BE2C (cell line): ENCODE measurements around the gene PLIN5.

Source experiments
- DNase-seq: peaks from one replicate; pipeline ENCODE4 v3.0.0-alpha.2; 2020
- H3K27me3 ChIP-seq: fragments of 250-450 bp; sonication (Bioruptor Pico); 2 replicates; pipeline ENCODE4 v1.5.1; 2020; ENCODE audit warnings: mild to moderate bottlenecking
- H3K36me3 ChIP-seq: fragments of 250-450 bp; sonication (Bioruptor Pico); 2 replicates; pipeline ENCODE4 v1.5.1; 2020; ENCODE audit warnings: mild to moderate bottlenecking
- H3K4me1 ChIP-seq: fragments of 250-450 bp; sonication (Bioruptor Pico); 2 replicates; pipeline ENCODE4 v1.5.1; 2020
- H3K4me3 ChIP-seq: 2 replicates; pipeline ENCODE4 v1.5.1; 2011; ENCODE audit warnings: low read depth, low read length
- H3K9me3 ChIP-seq: fragments of 250-450 bp; sonication (Bioruptor Pico); 2 replicates; pipeline ENCODE4 v1.5.1; 2020
- TF ChIP-seq, protein P1 (sequence below): IDR thresholded peaks from 2 replicates; pipeline ENCODE4 v1.5.1; 2012; ENCODE audit warnings: mild to moderate bottlenecking, low read depth, low read length

Gene PLIN5

DNA sequence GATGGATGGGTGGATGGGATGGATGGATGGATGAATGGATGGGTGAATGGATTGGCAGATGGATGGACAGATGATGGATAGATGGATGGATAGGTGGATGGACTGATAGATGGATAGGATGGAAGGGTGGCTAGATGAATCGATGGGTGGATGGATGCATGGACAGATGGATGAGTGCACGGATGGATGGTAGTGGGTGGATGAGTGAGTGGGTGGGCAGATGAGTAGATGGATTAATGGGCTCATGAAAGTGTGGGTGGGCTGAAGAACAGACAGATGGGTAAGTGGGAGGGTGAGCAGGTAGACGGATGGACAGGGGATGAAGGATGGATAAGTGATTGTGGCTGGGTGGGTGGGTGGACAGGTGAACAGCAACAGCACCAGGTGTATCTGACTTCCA lies 18.8 kb upstream of the PLIN5 start:
- DNase-seq, result no peak
- H3K9me3 ChIP-seq, result peaks cover 3% of the 10 kb centered on the region; the same call in 1 of the 2 replicates
- H3K36me3 ChIP-seq, result no peaks in the 10 kb centered on the region
- H3K4me3 ChIP-seq, result no peak overlapping the region
- H3K27me3 ChIP-seq, result peaks cover 1% of the 10 kb centered on the region
- TF ChIP-seq, protein P1, sequence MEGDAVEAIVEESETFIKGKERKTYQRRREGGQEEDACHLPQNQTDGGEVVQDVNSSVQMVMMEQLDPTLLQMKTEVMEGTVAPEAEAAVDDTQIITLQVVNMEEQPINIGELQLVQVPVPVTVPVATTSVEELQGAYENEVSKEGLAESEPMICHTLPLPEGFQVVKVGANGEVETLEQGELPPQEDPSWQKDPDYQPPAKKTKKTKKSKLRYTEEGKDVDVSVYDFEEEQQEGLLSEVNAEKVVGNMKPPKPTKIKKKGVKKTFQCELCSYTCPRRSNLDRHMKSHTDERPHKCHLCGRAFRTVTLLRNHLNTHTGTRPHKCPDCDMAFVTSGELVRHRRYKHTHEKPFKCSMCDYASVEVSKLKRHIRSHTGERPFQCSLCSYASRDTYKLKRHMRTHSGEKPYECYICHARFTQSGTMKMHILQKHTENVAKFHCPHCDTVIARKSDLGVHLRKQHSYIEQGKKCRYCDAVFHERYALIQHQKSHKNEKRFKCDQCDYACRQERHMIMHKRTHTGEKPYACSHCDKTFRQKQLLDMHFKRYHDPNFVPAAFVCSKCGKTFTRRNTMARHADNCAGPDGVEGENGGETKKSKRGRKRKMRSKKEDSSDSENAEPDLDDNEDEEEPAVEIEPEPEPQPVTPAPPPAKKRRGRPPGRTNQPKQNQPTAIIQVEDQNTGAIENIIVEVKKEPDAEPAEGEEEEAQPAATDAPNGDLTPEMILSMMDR, result no peak
- H3K4me1 ChIP-seq, result peaks cover 3% of the 10 kb centered on the region

DNA sequence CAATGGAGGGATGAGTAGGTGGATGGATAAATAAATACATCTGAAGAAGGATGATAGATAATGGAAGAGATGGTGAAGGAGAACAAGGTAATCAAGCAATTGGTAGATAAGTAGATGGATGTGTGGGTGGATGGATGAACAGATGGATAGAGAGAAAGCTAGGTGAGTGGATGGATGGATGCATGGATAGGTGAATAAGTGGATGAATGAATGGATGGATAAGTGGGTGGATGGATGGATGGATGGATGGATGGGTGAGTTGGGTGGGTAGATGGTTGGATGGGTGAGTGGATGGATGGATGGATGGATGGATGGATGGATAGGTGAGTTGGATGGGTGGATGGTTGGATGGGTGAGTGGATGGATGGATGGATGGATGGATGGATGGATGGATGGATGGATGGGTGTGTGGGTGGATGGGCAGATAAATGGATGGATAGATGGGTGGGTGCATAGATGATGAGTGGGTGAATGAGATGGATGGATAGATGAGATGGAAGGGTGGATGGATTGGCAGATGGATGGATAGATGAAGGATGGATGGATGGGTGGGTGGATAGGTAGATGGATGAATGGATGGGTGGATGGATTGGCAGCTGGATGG lies 18.2 kb upstream of the PLIN5 start:
- Histone ChIP-seq H3K36me3 (no peaks in the 10 kb centered on the region), H3K4me1 (peaks cover 3% of the 10 kb centered on the region), H3K27me3 (peaks cover 7% of the 10 kb centered on the region), H3K4me3 (no peak overlapping the region), H3K9me3 (peaks cover 3% of the 10 kb centered on the region; the same call in 1 of the 2 replicates)
- DNase-seq, result no peak
- TF ChIP-seq, protein P1, result no peak

DNA sequence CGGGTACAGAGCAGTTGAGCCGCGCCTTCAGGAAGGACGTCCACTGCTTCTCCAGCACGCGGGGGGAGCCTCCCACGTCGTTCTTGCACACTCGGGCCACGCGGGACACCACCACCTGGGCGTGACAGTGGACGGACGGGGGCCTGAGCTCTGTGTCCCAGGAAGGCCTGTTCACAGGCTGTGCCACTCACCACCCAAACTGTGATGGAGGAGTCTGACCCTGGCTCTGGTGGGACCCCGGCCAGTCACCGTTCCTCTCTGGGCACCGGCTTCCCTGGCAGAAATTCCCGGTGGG lies 17.4 kb upstream of the PLIN5 start:
- H3K4me1 ChIP-seq, result peaks cover 3% of the 10 kb centered on the region
- no peaks in the 10 kb centered on the region for H3K36me3 ChIP-seq
- peaks cover 3% of the 10 kb centered on the region; the same call in 1 of the 2 replicates for H3K9me3 ChIP-seq
- TF ChIP-seq, protein P1, result no peak
- DNase-seq, result no peak
- peaks cover 14% of the 10 kb centered on the region for H3K27me3 ChIP-seq
- no peak overlapping the region for H3K4me3 ChIP-seq

GRCh38 chr19:4550479-4551050 lies 15.5 kb upstream of the PLIN5 start:
- Histone ChIP-seq H3K36me3 (no peaks in the 10 kb centered on the region), H3K27me3 (peaks cover 20% of the 10 kb centered on the region), H3K4me3 (no peak overlapping the region), H3K9me3 (peaks cover 3% of the 10 kb centered on the region; the same call in 1 of the 2 replicates), H3K4me1 (no peaks in the 10 kb centered on the region)
- no peak for DNase-seq
- TF ChIP-seq, protein P1, result no peak

DNA sequence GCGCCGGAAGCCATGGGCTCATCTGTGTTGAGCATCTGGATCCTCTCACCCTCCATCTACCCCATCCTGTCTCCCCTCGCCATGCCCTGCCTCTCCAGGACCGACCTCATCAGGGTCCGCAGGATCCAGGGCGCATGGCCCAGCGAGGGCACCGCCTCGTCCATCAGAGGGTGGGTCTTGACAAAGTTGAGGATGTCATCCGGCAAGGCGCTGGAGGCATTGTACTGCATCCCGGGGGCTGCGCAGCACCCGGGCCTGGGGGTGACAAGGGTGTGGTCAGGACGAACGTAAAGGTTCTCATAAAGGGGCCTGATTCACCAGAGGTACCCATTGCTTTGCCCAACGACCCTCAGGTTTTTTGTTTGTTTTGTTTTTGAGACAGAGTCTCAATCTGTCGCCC lies 15.0 kb upstream of the PLIN5 start:
- Histone ChIP-seq H3K4me3 (no peak overlapping the region), H3K27me3 (peaks cover 20% of the 10 kb centered on the region), H3K9me3 (0 out of 2 replicates have a peak, but pooled peaks cover 3% of the 10 kb centered on the region), H3K36me3 (no peaks in the 10 kb centered on the region), H3K4me1 (no peaks in the 10 kb centered on the region)
- DNase-seq, result no peak
- TF ChIP-seq, protein P1, result no peak

DNA sequence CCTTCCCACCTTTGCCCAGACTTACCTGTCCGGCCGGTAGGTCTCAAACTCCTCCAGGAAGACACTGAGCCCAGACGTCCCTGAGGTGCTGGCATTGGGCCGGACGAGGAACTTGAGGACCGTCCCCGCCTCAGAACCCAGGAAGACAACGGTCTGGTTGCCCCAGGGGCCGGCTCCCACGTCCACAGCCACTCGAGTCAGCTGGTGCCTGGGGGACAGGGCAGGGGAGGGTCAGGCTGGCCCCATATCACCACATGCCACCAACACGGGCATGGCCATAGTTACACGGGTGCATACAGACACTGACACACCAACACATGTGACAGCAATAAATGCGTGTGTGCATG lies 13.2 kb upstream of the PLIN5 start:
- no peak overlapping the region for H3K4me3 ChIP-seq
- 0 out of 2 replicates have a peak, but pooled peaks cover 3% of the 10 kb centered on the region for H3K9me3 ChIP-seq
- no peaks in the 10 kb centered on the region for H3K4me1 ChIP-seq
- DNase-seq, result no peak
- no peaks in the 10 kb centered on the region for H3K36me3 ChIP-seq
- TF ChIP-seq, protein P1, result no peak
- peaks cover 20% of the 10 kb centered on the region for H3K27me3 ChIP-seq
